NCI-H128 (cell line): ENCODE data around the gene ZC3H12C.

Source experiments
- DNase-seq: peaks from one replicate; lab custom pipeline; 2025; ENCODE audit not compliant: unreplicated experiment; lab: John Stamatoyannopoulos, UW

ZC3H12C gene

DNA sequence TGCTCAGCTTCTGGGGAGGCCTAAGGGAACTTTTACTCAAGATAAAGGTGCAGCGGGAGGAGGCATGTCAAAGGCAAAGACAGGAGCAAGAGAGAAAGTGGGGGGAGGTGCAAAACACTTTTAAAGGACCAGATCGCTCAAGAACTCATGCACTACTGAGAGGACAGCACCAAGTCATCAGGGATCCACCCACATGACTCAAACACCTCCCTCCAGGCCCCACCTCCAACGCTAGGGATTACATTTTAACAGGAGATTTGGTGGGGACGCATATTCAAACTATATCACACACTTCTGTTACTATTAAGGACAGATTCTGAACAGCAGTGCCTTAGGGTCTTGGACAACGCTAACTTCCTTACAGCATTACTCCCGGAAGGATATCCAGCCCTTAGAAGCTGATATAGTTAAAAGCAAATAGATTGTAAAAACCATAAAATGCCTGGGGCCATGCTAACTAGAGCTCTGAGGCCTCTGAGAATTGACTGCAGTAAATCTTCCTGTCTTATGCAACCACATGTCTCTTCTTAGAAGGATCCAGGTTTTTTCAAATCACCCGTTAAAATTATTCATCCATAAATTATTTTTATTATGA lies 16.7 kb upstream of the ZC3H12C start:
- no peak for DNase-seq

DNA sequence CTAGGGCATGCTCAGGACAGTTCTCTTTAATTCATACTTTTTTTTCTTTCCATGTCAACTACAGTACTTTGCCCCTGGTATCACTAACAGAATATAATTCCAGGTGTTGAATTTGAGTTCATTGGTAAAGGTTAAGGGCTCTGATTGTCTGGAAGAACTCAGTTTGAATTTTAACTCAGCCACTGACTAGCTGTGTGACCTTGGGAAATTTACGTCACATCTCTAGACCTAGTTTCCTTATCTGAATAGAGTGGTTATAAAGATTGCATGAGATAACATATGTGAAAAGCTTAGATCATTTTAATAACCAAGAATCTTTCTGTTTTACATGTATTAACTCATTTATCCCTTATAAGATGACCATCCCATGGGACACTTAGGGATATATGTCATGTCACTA lies 15.8 kb upstream of the ZC3H12C start:
- no peak for DNase-seq

DNA sequence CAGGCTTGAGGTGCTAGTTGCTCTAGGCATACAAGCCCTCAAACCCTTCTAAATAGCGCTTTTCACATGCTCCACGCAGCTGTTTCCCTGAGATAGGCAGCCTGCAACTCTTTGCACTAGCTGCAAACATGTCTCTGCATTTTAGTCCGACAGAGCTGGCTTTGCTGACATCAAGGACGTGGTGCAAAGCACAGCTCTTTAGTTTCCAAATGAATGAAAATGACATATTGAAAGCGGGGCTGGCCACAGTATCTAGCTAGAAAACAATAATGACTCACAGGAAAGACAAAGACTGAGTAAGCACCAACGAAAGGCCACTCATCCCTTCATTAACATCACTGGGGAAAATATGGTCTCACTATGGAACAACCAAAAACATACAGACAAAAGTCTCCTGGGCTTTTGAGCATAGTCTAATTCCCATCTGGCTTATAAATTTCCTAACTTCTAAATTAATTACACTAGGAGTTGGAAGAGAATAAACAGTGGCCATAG lies 15.3 kb upstream of the ZC3H12C start:
- no peak for DNase-seq

DNA sequence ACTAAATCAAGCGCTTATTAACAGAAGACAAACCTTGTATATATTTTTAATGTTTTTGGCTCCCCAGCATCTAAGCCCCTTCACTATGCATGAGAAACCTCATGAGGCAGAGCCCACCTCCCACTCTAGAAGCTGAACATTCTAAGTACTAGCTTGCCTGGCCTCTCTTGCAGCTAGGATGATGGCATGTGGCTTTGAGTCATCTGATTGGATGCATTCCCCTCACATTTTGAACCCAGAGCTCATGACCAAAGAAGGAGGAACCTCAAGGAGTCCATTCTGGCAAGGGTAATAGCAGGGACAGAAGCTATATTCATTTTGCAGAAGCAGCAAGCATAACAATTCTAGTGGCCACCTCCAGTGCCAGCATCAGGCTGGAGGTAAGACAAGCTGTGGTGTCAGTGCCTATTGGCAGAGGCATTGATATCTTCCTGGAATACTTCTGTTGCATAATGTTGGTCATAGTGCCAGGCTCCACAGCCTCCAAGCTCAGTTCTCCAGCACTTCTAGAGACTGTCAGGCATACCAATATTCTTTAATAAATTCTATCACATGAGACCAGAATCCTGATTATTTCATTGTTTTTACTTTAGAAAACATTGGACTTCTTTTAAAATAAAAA lies 14.2 kb upstream of the ZC3H12C start:
- no peak for DNase-seq

DNA sequence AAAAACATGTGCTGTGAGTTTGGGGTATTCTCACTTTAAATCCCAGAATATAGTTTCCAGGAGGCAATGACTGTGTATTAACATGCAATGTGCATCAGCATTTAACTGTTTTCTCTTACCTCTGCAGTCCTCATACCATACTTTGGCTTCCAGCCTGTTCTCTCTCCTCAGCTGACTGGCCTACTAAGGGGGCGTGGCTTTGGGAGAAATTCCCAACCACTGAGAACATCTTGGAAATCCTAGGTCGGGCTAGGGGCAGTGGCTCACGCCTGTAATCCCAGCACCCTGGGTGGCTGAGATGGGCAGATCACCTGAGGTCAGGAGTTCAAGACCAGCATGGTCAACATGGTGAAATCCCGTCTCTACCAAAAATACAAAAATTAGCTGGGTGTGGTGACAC lies 13.5 kb upstream of the ZC3H12C start:
- no peak for DNase-seq

DNA sequence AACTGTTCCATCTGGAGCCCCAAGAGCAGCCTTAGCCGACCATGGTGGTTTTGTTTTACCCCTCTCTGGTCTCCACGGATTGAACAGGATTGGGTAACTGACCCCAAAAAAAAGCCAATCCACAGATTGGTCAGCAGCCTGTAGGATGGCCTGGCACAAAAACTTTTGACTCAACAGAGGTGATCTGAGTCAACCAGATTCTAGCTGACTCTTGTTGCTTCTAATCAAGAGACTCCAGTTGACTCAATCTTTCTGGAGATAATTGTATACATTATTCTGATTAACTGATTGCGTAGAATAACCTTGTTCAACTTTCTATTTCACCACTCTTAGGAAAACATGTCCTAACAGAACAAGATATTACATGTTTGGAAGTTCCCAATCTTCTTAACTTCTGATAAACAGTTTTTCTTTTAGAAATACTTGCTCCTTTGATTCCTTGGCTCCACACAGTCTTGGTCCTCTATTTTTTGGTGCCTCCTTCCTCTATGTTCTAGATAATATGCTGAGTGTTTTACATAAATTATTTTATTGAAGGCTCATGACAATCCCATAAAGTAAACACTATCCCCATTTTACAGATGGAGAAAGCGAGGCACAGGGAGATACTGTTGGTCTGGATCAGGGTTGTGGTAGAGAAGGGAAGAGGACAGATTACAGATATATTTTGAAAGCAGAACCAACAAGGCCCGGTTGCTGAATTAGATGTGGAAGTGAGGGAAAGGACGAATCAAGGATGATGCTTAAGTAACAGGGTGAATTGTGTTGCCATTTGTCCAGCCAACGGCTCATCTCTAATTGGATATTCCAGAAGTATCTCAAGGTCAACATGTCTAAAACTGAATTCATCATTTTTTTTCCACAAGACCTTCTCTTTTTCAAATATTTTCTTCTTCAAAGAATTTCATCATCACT lies 11.5 kb upstream of the ZC3H12C start:
- DNase-seq: no peak

DNA sequence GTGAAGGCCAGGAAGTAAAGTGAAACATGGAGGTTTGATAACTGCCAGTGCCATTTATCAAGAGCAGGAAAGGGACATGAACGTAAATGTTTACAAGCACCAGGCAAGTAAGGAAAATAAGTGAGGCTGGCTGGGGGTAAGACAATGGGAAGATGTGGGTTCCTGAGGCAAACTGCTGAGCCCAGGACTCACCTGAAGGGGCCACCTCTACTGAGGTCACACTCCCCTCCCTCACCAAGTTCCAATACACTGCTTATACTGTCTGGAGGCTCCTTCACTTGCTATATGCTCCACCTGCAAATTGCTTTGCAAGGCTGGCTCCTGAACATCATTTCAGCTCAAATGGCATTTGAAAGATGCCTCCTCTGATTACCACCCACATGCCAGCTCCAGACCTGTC lies 10.3 kb upstream of the ZC3H12C start:
- no peak for DNase-seq

DNA sequence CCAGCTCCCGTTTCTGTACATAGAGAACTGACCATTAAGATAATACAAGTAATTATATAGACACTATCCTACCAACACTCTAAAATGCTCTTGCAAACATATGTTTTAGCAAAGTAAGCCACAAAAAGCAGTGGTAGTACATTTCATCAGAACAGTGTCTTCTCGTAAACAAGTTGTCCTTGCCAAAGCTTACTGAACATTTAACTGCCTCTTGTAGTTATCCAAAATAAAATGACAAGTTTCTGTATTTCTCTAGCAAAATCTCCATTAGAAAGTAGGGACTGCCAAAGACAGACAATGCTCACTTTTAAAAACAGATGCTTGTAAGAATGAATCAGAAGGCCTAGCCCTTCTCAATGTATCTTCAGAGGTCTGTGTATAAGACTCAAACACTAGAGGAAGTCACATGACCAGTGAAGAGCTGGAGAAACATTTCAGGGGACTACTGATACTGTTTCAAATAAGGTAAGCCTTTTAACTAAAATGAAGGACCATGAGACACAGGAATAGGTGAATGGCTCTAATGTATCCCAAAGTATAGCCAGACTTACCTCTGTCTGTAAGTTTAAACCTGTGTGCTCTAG lies 7.8 kb upstream of the ZC3H12C start:
- DNase-seq: no peak

DNA sequence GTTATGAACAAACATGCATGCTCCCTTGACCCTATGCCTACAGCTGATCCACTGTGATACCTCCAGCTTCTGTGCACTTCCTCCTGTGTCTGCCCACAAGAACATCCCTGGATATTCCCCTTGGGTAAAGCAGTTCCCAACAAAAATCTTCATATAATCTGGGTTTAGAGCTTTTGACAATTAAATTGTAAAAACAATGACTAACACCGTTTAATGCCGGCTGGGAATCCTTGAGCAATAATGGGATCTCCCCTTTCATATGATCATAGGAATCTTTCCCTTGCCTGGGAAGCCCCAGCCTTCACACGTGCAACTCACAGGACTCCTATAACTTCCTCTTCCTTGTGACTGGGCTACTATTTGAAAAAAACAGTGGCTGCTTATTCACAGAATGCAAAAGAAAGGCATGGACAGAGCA lies 6.3 kb upstream of the ZC3H12C start:
- no peak for DNase-seq

DNA sequence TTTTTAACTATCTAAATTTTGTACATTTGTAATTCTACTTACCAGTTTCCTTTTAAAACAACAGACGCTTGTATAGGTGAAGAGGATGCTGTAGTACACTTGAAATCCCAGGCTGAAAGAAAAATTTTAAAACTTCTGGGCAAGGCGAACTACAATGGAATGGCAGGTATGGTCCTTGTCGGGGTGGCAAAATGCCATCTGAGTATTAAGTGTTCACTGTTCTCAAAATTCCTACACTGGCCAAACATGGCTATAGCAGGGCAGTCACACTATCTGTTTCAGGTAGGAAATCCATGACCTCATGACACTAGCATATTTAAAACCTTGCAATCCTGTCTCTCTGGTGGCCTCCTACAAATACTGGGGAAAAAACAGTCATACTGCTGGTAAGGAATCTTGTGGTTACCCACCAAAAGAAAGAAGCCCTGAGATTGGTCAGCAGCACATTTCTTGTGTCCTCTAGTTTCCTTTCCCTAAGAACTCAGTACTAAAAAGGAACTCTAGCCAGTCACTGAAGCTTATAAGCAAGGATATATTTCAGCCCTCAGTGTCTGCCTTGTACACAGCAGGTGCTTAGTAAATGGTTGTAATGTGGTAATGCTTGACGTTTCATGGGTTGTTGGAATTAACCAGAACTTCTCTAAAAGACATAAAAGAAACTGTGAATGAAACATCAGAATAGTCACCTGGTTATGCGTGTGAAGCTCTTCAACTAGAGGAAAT lies 5.2 kb upstream of the ZC3H12C start:
- no peak for DNase-seq

DNA sequence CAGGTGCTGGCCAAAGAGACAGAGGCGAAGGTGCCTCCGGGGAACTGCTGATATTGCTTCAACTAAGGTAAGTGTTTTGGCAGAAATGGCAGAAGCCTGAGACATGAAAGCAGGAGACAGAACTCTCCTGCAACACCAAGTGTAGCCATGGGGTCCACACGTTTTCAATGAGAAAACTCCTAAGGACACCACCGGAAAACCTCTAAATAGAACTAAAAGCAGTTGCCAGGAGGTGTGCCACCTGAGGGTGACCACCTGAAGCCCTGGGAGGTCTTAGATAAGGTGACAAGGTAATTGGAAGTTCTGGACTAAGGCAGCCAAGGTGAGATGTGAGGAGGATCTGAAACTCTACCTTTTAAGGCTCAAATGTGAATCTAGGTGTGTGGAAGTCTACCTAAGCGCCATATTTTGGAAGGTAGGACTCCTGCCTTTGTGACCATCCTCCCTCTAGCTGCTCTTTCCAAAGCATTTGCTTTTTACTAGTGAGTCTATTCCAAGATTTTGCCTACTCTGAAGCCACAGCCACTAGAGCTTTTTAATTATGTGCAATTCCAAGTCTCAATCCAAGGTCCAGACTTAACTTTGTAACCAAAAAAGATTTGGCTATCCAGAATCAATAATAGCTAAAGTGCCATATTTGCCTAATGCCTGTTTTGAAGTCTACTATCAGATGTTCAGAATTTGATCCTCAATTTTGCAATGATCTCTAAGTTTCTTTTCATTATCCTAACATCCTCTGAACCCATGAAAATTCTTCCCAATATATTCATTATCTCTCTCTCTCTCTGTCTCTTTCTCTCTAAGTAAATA lies 4.5 kb upstream of the ZC3H12C start:
- no peak for DNase-seq

DNA sequence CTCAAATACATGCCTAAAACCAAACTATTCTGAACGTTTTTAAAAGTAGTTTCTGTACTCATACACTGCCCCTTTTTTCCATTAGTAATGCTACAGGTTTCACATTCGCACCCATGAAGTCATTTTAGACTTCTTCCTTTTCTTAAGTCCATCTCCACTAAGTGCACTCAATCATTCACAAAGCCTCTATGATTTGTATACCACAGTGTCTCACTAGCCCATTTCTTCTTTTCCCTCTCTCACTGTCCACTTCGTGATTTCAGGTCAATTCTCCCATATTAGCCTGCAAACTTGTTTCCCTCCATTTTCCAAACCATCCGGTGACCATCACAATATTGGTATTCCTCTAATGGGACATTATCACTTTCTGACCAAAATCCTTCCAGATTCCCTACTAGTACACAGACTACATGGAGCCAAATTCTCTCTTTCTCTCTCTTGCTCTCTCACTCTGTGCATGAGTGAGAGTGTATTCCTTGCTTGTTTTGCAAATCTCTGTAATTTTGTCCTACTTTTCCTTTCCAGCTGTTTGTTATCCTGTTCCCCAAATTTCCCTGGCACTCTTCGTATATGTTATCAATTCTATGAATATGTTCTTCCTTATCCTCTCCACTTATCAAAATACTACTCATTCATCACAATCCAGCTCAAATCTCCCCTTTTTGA lies 3.4 kb upstream of the ZC3H12C start:
- DNase-seq: no peak

DNA sequence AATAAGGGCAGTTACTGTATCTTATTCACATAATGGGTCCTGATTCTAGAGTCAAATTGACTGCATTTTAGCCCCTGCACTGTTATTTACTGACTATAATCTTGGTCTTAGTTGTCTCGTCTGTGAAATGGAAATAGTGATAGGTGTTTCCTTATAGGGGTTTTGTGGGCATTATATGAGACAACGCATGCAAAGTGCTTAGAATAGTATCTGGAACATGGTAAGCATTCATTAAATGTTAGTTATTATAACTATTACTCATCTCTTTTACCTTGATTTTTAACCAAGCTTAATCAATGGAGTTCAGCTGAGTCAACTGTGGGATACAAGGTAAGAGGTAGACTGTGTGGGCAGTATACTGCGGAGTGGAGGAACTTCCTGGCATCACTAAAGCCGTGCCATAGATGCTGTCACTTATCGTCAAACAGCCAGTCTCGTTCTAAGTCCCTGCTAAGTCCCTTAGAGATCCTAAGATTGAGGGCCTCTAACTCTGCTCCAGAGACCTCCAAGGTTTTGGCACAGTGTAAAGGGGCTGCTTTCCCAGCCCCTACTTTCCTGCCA lies 2.6 kb upstream of the ZC3H12C start:
- no peak for DNase-seq

DNA sequence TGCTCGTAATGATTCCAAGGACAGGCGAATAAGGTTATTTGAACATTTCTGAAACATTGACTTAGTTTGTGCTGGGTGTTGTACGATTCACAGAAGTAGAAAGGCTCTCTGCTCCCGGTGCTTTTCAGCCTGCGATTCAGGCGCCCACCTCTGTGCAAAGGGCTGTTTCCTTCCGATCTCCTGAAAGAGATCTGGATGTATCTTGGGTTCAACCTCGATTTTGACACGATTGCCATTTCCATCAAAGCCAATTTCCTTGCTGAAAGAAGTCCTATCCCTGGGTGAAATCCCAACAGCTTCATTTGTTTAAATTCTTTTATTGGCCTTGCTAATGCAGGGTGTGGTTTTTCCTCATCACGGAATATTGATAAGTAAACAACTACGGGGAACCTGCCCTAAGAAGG lies 1.1 kb upstream of the ZC3H12C start:
- DNase-seq: no peak

DNA sequence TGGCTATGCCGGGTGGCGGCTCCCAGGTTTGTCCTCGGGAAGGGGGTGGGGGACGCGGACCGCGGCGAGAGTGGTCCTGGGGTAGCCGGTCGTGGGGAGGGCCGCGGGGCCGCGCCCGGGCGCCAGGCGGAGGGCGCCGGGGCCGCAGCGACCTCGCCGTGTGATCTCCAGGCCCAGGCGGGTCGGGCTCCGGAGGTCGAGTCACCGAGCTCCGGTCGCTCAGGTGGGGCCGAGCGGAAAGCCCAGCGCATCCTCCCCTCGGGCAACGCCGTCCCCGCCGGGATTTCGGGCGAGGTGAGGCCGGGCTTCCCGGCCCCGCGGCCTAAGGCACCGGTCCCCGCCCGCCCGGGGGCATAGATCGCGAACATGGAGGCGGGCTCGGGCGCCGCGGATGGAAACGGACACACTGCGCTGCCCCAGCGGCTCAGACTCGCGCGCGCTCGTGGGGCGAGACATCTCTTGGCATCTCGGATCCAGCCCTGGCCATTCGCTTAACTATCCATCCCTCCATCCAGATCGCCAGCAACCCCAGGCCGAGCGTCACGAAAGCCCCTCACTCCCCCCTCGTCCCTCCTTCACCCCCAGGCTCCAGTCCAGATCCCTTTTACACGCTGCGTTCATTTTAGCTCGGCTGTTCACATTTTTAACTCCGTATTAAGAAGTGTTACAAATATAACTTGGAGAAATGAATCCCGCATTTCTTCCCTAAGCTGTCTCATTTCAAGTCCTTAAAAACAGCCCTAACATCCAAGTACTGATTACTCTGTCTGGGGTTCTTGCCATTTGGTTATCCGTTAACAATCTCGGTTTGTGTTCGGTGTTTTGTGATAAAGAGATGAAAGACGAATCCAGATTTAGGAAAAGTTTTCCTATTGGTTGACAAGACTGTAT lies 460 bp downstream of the ZC3H12C start:
- DNase-seq: peak; percentile 21

DNA sequence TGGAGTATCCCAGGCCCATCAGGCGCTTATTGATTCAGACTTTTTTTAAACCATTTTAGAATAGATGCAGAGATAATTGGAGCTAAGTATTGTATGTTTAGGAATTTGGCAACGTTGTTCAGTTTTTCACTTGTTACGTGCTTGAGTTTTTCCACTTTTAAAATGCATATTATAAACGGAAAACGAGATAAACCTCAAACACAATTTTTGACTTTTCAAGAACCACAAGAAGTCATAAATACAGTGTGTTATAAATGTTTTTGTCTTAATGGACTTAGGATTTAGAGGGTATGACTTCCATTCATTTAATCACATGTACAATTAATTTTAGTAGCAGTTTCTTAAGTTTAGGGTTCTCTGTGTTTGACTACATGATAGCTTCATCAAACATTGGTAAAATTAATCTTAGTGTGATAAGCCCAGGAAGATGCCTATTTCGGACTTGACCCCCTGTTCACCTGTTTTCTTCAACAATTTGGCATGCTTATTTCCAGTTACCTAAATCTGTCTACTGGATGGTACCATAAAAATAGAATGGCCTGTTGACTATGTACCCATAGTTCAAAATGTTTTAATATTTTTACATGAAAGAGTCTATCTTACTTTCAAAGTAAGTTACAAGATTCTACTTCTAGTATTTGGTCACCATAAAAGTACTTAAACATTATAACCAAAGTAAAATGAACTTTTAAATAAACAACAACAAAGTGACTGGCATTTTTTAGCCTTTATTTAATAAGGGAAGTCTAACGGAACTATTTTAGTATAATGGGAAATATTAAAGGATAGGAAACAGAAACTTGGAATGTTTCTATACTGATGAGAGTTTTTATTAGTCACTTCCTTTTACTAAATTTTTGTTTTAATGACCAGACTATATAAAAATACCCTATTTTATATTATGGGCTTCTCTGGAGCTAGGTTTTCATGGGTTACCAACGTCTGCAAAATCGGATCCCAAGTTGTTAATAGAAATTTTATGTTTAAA lies 1.4 kb downstream of the ZC3H12C start:
- no peak for DNase-seq

DNA sequence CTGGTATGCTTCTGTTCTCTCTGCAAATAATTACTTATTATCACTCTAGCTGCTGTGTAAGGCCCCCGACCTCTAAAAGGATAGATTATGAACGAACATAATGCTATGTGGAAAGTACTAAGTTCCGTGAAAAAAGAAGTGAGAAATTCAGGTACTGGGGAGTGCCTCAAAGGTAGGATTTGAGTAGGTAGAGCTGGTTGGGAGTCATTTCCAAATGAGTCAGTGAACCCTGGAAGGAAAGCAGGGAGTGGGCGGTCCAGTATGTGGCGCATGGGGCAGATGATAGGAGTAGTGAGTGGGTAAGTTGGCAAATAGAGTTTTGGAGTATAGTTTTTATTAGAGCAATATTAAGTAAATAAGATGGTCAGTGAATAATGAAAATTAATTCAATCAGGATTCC lies 2.4 kb downstream of the ZC3H12C start:
- no peak for DNase-seq
